HG02943 (cell line): ENCODE measurements around the gene FAM98B.

Experiments
- ATAC-seq: cut with Tn5 transposase; IDR thresholded peaks from one replicate; pipeline ENCODE4 v1.9.1; 2021; ENCODE audit warnings: mild to moderate bottlenecking, low read depth, moderate library complexity; ENCODE audit not compliant: unreplicated experiment

Gene FAM98B

GRCh38 chr15:38460543-38460942, 6.6 kb downstream of the FAM98B start:
- no peak for ATAC-seq

GRCh38 chr15:38461066-38461833, 7.3 kb downstream of the FAM98B start:
- no peak for ATAC-seq

- no peak for ATAC-seq
Observed at GRCh38 chr15:38463893-38464292, 10.0 kb downstream of the FAM98B start.

GRCh38 chr15:38464675-38465074, 10.7 kb downstream of the FAM98B start:
- ATAC-seq, result no peak

- no peak for ATAC-seq
Observed at GRCh38 chr15:38470816-38471215, 16.9 kb downstream of the FAM98B start.

- ATAC-seq, result no peak
Observed at GRCh38 chr15:38471974-38472373, 18.0 kb downstream of the FAM98B start.

- peak; percentile 94 for ATAC-seq
Observed at GRCh38 chr15:38474155-38474757, 20.3 kb downstream of the FAM98B start.

- no peak for ATAC-seq
Observed at GRCh38 chr15:38475361-38475760, 21.4 kb downstream of the FAM98B start.

GRCh38 chr15:38476120-38476519, 22.2 kb downstream of the FAM98B start:
- ATAC-seq, result no peak

- no peak for ATAC-seq
Observed at GRCh38 chr15:38477637-38478036, 23.7 kb downstream of the FAM98B start.

GRCh38 chr15:38479266-38479665, 25.3 kb downstream of the FAM98B start:
- ATAC-seq, result no peak

GRCh38 chr15:38479756-38480155, 25.8 kb downstream of the FAM98B start:
- no peak for ATAC-seq

GRCh38 chr15:38481113-38481512, 27.2 kb downstream of the FAM98B start:
- ATAC-seq, result no peak

- no peak for ATAC-seq
Observed at GRCh38 chr15:38481761-38482160, 27.8 kb downstream of the FAM98B start.

GRCh38 chr15:38482572-38482971, 28.6 kb downstream of the FAM98B start:
- no peak for ATAC-seq

GRCh38 chr15:38486936-38487335, 33.0 kb downstream of the FAM98B start:
- ATAC-seq, result no peak

GRCh38 chr15:38487378-38487777, 33.5 kb downstream of the FAM98B start:
- ATAC-seq, result no peak

- no peak for ATAC-seq
Observed at GRCh38 chr15:38490242-38490922, 36.5 kb downstream of the FAM98B start.

GRCh38 chr15:38496151-38496550, 42.2 kb downstream of the FAM98B start:
- no peak for ATAC-seq

GRCh38 chr15:38499651-38500050, 45.7 kb downstream of the FAM98B start:
- ATAC-seq, result no peak

- ATAC-seq, result no peak
Observed at GRCh38 chr15:38503496-38503895, 49.6 kb downstream of the FAM98B start.
